HG02938 (cell line): ENCODE results near the gene FAM110D.

ENCODE experiments used
- ATAC-seq: cut with Tn5 transposase; IDR thresholded peaks from one replicate; pipeline ENCODE4 v1.9.1; 2021; ENCODE audit warnings: mild to moderate bottlenecking, moderate library complexity; ENCODE audit not compliant: unreplicated experiment

Gene FAM110D

DNA sequence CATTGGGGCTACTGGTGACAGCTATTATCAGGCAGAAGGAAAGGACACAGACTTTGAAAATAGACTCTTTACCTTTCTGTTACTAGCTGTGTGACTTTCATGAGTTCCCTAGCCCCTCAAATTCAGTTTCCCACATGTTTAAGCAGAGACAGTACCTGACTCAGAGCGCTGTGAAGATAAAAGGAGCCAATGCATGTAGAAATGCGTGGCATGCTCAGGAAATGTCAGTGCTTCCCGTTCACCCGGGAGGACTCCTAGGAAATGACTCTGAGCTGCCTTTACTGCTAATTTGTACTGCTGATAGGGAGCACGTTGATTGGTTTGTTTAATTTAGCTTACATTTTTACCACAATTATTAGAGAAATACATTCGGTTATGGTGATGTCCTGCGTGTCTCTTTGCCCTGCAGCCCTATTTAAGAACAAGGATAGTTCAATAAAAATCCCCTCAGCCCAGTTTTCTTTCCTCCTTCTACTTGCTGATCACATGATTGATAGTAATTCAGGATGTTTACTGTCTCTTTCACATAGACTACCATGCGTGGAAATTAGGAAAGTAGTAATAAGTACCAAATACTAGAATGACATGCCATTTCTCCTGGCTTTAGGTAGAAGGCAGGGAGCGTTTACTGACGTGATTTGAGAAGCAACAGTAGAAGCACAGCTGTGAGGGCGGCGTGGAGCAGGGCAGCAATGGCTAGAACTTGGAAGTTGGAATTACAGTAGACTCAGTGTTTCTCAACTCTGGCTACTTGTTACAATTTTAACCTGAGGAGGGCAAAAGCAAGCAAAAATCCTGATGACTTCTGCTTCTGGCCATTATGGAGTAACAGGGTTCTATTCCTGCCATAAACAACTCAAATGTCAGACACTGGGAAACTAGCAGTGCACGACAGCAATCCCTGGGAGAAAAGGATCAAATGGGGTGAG lies 31.4 kb upstream of the FAM110D start:
- no peak for ATAC-seq

DNA sequence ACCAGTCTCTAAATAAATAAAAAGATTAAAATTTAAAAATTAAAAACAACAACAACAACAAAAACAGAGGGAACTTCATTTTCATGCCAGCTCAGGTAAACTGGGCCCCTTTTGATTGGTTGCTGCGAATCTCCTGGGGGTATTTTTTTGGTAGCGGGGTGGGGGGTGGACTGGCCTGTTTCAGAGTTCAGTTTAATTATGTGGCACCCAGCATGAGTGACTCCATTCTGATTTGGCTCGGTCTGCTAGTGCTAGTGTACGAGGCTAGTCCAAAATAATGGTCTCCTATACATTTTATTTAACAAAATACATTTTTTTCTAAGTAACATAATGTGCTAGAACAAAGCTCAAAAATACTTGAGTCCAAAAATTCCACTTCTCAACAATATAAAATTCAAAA lies 29.1 kb upstream of the FAM110D start:
- no peak for ATAC-seq

DNA sequence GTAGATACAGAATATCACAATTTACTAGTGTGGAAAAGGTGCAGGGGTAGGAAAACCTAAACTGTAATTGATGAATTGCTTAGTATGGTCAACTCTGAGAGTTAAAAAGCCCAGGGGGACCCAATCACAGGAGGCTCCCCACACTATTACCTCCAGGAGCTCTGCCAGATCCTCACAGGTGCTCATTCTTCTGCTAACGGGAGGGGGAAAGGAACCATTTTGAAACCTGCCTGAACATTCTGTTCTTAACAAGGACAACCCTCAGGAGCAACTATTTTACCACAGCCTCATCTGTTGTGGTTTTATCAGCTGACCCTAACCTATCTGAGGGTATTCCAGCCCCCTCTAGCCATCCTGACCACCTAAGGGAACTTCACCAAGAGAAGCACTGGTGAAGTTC lies 28.2 kb upstream of the FAM110D start:
- no peak for ATAC-seq

DNA sequence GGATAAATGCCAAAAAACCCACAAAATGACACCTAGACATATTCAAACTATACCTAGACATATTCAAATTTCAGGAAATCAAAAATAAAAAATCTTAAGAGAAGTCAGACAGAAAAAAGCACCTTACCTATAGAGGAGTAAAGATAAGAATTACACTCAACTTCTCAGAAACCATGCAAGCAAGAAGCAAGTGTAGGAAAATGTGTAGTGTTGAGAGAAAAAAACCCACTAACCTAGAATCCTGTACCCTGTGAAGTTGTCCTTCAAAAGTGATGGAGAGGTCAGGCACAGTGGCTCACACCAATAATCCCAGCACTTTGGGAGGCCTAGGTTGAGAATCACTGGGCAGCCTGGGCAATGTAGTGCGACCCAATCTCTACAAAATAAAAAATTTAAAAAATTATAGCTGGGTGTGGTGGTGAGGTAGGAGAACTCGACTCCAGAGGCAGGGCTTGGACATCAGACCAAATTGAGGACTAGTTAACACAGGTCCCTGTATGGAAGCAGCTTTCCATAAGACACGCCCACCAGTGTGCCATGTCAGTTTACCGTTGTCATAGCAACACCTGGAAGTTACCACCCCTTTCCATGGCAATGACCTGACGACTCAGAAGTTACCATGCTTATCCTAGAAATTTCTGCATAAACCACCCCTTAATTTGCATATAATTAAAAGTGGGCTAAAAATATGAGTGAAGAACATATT lies 26.6 kb upstream of the FAM110D start:
- ATAC-seq = no peak

DNA sequence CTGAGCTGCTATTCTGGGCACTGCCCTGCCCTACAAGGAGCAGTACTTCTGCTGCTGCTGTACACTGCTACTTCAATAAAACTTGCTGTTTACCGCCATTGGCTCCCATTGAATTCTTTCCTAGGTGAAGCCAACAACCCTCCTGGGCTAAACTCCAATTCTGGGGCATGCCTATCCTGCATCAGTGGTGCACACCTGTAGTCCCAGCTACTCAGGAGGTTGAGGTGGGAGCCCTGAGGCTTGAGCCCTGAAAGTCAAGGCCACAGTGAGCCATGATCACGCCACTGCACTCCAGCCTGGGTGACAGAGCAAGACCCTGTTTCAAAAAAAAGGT lies 26.1 kb upstream of the FAM110D start:
- no peak for ATAC-seq

DNA sequence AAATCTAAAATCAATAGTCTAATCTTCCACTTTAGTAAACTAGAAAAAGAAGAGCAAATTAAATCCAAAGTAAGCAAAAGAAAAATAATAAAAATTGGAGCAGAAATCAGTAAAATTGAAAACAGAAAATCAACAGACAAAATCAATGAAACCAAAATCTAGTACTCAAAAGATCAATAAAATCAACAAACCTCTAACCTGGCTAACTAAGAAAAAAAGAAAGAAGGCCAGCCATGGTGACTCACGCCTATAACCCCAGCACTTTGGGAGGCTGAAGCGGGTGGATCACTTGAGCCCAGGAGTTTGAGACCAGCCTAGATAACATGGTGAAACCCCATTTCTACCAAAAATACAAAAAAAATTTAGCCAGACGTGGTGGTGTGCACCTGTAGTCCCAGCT lies 24.4 kb upstream of the FAM110D start:
- no peak for ATAC-seq

DNA sequence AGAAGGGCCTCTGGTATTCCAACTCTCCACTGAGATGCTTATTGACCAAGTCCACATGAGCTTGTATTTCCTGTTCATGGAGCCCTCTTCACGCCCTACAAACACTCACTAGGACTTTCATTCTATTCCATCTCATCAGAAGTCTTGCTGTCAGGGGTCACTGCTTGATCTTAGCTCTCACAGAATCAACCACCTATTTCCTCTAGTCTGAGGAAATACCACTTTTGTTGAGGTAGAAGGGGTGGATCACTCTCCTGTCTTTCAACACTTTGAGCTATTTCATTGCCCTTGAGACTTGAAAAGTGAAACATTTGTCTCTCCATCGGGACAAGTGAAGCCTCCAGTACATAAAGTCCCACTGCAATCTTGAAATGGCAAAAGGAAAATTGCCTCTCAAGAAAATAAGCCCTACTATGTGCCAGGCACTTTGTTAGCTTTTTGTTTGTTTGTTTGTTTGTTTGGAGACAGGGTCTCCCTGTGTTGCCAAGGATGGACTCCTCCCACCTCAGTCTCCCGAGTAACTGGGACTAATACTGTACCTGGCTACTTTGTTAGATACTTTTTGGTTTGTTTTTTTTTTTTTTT lies 19.8 kb upstream of the FAM110D start:
- no peak for ATAC-seq

DNA sequence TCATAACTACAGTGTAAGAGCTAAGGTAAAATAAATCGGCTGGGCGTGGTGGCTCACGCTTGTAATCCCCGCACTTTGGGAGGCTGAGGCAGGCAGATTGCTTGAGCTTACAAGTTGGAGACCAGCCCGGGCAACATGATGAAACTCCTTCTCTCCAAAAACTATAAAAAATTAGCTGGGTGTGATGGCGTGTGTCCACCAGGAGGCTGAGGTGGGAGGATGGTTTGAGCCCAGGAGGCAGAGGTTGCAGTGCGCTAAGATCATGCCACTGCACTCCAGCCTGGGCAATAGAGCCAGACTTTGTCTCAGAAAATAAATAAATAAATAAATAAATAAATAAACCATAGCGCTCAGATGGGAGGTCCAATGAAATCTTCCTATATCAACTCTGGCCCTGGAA lies 16.7 kb upstream of the FAM110D start:
- no peak for ATAC-seq

DNA sequence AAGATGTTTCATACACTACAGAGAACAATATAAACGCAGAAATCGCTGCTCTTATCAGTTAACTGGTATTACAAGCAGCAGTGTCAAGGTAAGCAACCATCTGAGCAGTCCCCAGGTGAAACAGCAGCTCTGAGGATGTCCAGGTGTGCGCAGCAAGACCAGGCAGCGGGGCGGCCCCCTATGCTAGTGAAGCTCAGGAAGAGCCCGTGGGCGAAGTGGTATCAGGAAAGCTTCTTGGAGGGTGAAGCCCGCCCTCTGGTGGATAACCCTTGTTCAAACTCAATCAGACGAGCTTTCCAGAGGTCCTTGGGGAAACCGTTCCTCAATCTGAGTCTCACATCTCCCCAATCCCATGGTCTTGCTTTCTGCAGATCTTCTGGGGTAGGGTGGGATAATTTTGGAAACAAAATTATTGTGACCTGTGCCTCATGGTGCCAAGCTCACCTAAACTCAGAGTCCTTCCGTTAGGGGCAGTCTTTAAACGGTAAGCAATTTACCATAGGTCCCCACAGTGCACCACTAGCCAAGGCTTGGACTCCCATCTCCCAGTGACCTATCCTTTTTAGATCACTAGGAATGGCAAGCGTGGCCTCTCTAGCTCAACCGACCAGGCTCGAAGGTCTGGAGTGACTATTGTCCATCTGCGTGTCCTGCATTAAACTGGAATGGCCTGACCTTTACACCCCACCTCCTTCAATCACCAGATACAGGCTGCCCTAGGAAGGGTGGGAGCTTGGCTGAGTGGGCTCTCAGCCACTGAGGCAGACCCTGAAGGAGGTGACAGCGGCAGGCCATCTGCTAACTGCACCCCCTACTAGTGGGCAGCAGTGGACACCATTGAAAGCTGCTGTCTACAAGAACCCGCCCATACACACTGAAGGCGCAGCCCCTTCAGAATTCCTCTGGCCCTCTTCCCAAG lies 13.6 kb upstream of the FAM110D start:
- no peak for ATAC-seq

DNA sequence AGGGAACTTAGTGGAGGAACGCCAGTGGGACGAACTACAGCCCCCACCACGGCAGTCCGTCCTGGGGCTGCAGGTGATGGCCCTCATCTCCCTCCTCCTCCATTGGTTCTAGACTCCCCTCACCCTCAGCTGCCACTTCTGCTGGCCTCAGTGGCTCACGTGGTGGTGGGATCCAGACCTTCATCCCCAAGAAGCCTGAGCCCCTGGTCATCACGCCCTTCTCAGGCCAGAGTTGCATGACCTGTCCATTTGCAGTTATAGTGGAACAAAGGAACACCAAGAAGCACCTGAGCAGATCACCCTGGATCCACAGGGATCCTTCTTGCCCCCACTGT lies 13.0 kb upstream of the FAM110D start:
- ATAC-seq = no peak

DNA sequence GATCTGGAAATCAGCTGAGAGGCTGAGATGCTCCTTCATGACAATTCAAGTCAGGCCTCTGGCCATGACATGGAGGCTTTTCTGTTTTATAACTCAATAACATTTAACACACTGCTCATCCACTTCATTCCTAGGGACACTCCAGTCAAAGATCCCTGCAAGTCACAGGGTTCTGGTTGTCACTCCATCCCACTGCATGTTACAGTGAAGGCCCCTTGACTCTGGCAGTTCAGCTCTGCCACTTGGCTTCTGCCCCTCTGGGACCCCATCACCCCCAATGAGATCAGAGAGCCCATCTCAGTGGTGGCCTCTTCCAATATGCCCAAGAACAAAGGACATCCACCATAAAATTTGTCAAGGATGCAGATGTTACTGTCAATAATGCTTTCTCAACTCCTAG lies 10.0 kb upstream of the FAM110D start:
- ATAC-seq = no peak

DNA sequence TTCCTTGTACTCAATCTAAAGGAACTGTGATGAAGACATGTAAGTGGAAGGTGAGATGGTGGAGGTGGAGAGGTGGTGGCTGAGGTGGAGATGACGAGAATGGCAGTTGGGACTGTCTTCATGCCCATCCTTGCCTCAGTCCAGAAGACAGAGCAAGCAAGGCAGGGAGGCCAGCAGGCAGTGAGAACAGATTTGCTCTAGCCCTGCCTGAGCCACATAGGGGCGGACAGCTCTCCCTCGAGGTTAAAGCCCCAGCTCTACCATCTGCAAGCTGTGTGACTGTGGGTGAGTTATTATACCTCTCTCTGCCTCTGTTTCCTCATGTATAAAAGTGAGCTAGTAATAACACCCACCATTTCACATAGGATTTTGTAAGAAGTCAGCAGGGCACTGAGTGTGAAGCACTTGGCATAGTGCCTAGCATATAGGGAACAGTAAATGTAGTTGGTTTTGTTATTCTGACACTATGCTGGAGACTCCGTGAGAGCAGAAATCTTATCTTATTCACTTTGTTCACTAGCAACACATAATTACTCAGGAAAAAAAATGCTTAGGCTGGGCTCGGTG lies 4.8 kb upstream of the FAM110D start:
- ATAC-seq = no peak

DNA sequence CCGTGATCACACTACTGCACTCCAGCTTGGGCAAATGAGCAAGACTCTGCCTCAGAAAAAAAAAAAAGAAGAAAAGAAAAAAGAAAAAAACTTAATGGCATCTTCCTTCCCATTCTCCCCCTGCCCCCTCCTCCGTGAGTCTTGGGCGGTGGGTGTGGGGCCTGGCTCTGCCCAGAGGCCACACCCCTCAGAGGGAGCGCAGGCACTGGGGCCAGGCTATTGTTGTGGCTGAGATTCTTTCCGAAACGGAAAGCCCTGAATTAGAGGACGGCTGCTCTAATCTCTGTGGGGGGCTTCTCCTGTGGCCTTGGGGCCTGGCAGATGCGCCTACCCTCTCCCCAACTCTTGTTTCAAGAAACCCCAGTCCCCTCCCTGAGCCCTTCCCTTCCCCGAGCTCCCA lies 4.1 kb upstream of the FAM110D start:
- no peak for ATAC-seq

DNA sequence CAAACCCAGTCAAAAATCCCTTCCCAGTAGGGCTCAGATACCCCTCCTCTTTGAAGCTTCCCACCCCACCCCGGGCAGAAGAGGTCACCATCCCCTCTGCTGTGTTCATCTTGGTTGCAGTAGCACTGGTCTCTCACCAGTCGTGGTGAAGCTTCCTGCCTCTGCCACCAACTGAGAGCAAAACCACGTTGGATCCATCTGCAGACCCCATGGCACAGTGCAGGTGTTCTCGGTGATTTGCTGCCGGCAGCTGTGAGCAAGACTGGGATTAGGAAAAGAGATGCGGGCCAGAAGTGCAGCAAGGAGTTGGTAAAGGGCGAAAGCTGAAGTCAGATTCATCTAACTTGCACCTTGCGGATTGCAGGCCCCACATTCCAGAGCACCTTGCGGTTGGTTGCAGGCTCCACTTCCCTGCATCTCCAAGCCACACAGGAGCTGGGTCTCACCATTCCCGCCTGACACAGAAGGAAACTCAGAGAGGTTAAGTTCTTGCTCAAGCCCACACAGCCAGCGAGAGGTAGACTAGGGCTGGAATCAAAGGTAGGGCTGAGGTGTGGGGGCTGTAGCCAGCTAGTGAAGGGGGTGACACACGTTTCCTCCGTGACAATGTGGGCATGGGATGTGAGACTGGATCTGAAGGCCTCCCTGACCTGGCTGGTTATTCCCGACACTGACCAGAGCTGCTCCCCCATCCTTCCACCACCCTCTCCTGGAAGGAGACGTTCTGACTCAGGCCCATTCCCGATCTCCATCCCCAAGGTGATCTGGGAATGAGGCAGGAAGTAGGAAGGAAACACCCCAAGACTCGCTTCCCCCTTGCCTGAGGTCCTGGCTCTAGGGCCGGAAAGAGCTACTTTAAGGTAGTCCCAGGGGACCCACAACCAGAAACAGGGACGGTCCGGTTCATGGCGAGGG lies 3.3 kb upstream of the FAM110D start:
- ATAC-seq = no peak

DNA sequence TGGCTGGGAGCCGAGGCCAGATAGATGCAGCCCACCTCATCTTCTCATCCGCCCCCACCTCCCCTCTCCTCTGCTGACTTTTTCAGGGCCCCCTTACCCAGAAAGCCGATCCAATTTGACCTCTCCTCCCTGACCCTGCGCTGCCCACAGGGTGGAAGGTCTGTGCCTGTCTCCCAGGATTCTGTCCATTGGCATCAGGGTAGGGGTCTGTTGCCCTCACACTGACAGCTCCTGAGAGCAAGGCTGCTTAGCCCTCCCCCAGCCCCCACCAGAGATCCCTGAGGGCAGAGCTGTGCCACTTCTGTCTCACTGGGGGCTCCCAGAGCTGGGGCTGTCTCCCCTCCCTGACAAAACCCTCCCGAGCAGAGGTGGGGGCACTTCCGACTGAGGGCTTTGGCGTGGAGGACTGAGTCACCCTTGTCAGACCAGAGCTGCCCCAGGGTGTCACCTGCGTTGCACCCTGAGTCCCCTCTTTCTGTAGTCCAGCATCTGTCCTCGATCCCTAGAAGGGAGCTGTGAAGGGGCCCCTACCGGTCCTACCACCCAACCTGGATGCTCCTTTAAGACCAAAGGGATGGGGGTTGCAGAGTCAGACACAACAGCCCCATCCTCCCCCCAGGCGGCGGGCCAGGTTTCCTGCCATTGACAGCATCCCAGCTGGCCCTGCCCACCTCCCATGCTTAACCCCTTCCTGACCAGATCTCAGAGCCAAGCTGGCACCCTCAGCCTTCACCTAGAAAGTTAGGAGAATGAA lies 2.4 kb upstream of the FAM110D start:
- ATAC-seq = no peak

DNA sequence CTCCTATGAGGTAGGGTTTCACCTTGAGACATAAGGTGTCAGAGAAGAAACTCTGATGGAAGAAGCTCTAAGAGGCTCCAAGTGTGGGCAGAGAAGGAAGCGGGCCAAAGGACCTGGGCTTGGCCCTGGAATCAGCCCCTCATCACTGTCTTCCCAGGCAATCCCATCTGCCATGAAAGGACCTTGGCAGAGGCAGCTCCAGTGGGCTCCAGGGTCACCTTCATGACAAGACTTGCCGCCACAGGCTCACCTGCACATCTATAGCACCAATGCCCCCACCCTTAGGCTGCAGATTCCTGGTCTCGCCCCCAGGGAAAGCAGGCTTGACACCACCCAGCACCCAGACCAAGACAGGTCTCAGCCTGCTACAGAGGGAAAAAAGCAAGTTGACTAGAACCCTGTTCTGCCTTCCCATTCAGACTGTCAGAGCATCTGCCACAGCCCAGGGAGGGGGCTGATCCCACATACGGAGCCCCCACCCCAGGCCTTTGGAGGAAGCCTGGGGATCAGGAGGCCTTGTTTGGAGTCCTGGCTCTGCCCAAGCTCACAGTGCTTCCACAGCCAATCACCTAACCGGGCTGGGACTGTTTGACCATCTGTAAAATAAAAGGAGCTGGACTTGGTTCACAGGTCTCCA lies 490 bp upstream of the FAM110D start:
- no peak for ATAC-seq

DNA sequence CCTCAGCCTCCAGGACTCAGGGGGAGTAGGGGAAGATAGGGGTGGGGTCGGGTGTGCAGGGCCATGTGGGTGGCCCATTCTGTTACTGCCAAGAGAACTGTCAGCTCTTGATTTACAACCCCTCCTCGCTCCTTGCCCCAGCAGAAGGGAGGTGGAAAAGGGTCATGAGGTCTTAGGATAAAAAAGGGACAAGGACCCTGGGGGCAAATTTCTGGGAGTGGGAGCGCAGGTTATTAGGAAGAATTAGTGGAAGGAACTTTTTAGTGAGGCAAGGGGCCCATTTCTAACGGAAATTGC lies 812 bp downstream of the FAM110D start:
- no peak for ATAC-seq

DNA sequence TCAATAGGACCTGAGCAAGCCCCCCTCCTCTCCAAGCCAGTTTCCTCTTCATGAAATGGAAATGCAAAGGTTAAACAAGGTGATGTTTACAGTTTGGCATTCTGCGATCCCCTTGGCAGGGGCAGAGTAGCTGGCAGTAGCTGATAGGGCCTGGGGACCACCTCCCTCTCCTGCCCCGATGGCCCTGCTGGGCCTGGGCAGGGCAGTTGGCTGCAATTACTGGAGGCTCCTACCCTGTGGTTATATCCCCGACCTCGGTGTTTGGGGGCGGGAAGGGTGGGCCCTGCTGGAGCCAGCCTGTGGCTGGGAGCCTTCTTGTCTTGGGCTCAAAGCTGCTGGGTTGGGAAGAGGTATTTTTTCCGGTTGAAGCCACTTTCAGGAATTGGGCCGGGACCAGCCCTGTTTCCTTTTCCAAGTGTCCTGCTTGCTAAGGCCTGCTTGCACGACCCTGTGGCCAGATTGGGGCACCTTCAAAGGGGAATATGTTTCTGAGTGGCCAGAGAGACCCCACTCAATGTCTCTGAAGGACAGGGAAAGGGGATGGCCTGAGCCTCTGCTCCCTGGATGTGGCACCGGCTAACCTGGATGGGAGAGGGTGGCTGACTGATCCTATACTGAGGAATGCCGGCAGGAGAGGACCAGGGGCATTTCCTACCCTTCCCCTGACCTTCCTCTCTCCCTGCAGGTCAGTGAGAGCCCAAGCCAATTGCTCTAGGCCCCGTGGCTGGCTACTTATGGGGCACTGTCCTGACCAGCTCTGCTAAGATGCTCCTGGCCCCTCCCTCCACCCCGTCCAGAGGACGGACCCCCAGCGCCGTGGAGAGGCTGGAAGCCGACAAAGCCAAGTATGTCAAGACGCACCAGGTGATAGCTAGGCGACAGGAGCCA lies 1.9 kb downstream of the FAM110D start:
- no peak for ATAC-seq
